HFFc6 (cell line): ENCODE data around the gene SLC5A6. TPM values are rescaled to one million over a fixed set of nuclear protein-coding genes. Genes with fewer than 3 reads are reported as not detected.

Experiments used
- DNase-seq: peaks from one replicate; pipeline ENCODE4 v3.0.0-alpha.2; 2018
- H3K27ac Mint-ChIP-seq: 2 replicates; pipeline ENCODE4 v1.8.0; 2020; ENCODE audit warnings: mild to moderate bottlenecking, mixed read lengths
- H3K27me3 Mint-ChIP-seq: 2 replicates; pipeline ENCODE4 v1.8.0; 2021; ENCODE audit warnings: mild to moderate bottlenecking, moderate library complexity, mixed read lengths; ENCODE audit not compliant: insufficient read depth
- H3K36me3 Mint-ChIP-seq: 2 replicates; pipeline ENCODE4 v1.8.0; 2021; ENCODE audit warnings: low read depth, mixed read lengths
- H3K4me1 Mint-ChIP-seq: 2 replicates; pipeline ENCODE4 v1.8.0; 2020; ENCODE audit warnings: low read depth, mixed read lengths
- H3K4me3 Mint-ChIP-seq: 2 replicates; pipeline ENCODE4 v1.8.0; 2020; ENCODE audit warnings: mild to moderate bottlenecking, moderate library complexity, mixed read lengths
- H3K9me3 Mint-ChIP-seq: 2 replicates; pipeline ENCODE4 v1.8.0; 2020; ENCODE audit warnings: mild to moderate bottlenecking, mixed read lengths
- total RNA-seq, 6 experiments: library from RNA; stranded (reverse); fragmentation: NEBNext Ultra II Directional; extraction: Animal tissue kit (Norgen Biotek cat#: 25700); gene quantifications; 2 replicates in 1 of 6; 3 replicates in 5 of 6; pipeline ENCODE4 v1.2.3, GENCODE V29; 2021
- TF ChIP-seq, protein P1 (sequence below): fragments of 200-600 bp; sonication (generic); IDR thresholded peaks from 2 replicates; pipeline ENCODE4 v1.5.0; 2021; ENCODE audit warnings: antibody characterized with exemption, mild to moderate bottlenecking

SLC5A6 gene
- total RNA-seq, 6 experiments from 2014 or later = 23.6 to 32.6 (median 25.5) TPM

DNA sequence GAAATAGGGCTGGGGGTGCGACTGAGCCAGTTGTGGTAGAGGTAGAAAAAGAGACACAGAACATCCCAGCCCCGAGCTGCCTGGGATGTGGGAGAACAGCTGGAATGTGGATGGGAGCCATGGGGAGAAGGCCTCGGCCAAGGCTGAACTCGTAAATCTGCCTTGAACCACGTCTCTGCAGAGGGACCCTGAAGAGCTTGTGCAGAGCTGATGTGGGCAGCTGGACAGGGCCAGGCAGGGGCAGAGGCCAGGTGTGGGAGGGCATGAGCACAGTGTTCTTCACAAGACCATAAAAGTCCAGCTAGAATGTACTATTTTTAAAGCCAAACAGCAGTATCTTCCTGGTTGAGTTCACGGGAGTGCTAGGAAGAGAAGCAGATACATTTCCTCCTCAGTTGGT, 57.6 kb downstream of the SLC5A6 start:
- H3K4me1 Mint-ChIP-seq = peaks cover 6% of the 10 kb centered on the region
- TF ChIP-seq, protein P1, sequence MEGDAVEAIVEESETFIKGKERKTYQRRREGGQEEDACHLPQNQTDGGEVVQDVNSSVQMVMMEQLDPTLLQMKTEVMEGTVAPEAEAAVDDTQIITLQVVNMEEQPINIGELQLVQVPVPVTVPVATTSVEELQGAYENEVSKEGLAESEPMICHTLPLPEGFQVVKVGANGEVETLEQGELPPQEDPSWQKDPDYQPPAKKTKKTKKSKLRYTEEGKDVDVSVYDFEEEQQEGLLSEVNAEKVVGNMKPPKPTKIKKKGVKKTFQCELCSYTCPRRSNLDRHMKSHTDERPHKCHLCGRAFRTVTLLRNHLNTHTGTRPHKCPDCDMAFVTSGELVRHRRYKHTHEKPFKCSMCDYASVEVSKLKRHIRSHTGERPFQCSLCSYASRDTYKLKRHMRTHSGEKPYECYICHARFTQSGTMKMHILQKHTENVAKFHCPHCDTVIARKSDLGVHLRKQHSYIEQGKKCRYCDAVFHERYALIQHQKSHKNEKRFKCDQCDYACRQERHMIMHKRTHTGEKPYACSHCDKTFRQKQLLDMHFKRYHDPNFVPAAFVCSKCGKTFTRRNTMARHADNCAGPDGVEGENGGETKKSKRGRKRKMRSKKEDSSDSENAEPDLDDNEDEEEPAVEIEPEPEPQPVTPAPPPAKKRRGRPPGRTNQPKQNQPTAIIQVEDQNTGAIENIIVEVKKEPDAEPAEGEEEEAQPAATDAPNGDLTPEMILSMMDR = no peak
- no peak overlapping the region for H3K27ac Mint-ChIP-seq
- H3K36me3 Mint-ChIP-seq = no peaks in the 10 kb centered on the region
- no peak overlapping the region for H3K4me3 Mint-ChIP-seq
- peaks cover 42% of the 10 kb centered on the region for H3K27me3 Mint-ChIP-seq
- DNase-seq = no peak
- H3K9me3 Mint-ChIP-seq = no peaks in the 10 kb centered on the region

DNA sequence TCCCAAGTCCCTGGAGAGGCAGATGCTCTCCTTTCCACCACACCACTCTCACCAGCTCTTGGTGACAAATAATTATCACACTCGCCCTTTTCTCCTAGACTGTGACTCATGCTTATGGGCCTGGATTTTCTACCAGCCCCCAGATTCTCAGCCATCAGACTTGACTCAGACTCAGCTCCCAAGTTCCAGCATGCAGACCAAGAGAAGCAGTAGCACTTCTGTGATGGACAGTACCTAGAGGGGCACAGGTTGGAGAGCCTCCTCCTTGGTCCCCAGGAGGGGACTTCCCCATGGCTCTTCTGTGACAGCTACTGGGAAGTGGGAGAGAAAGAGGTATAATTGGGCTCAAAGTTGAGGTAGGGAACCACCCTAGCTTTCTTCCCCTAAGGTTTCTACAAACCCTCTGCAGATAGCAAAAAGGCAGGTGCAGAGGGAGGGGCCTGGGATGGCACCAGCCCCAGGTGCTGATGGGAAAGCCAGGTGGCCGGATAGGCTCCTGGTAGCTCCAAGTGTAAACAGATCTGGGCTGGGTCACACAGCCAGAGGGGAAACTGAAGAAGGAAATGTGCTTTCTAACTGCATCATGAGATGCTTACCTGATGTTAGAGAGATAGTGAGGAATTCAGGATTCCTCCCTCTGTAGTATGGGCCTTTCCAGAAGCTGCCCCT, 59.1 kb downstream of the SLC5A6 start:
- Mint-ChIP-seq H3K4me1 (peaks cover 6% of the 10 kb centered on the region), H3K4me3 (no peak overlapping the region), H3K36me3 (no peaks in the 10 kb centered on the region), H3K27me3 (peaks cover 43% of the 10 kb centered on the region), H3K27ac (no peak overlapping the region), H3K9me3 (no peaks in the 10 kb centered on the region)
- peak; percentile 43 for DNase-seq
- TF ChIP-seq, protein P1 = no peak

DNA sequence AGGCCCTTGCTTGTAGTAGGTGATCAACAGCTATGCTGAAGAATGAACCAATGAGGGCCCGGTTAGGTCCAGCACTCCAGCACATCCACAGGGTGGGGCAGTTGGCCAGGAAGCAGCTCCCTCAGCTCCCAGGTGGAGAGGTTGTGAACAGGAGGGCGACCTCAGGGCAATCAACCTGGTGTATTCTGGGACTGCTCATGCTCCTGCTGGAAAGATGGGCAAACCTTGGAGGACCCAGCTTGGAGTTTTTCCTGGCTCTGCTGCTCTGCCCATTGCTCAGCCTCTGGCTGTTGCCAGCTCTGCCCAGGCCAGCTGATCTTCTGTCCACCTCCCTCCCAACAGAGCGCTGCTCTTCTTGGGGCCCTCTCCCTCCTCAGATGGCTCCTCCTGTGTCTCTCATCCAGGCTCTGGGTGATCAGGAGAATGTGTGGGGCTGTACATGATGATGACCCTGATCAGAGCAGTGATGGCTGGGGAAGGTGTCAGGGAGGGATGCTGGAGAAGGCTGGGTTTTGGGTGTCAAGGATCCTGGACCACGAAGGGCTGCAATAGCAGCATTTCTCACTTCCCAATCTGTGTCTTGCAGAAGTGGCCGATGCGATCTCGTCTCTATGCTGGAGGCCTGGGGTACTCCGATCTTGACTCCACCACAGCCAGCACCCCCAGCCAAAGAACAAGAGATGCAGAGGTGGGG, 59.8 kb downstream of the SLC5A6 start:
- H3K4me3 Mint-ChIP-seq = no peak overlapping the region
- DNase-seq = no peak
- H3K27me3 Mint-ChIP-seq = peaks cover 43% of the 10 kb centered on the region
- H3K4me1 Mint-ChIP-seq = peaks cover 6% of the 10 kb centered on the region
- no peak overlapping the region for H3K27ac Mint-ChIP-seq
- H3K9me3 Mint-ChIP-seq = no peaks in the 10 kb centered on the region
- TF ChIP-seq, protein P1 = no peak
- H3K36me3 Mint-ChIP-seq = no peaks in the 10 kb centered on the region

DNA sequence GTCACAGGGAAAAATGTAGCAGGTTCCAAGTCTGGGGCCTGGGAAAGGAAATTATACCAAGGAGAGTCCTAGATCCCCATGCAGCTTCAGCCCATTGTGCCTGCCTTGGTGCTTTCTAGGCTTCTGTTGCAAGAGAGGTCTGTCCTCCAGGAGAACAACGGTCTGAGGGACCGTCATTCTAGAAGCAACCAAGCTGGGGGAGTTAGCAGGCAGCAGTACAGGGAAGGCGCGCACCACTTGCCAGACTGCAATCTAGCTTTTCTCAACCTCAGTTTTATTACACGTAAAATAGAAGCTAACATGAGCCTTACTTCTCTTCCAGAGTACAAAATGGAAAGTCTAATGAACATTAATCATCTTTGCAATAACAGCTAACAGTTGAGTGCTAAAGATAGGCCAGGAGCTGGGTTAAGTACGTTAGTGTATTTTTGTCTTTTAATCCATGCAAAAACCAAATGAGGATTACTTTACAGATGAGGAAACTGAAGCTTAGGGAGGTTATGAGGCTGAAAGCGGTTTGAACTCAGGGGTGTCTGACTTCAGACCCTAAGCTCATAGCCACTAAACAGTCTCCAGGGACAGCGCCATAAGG, 61.3 kb downstream of the SLC5A6 start:
- TF ChIP-seq, protein P1 = no peak
- H3K9me3 Mint-ChIP-seq = no peaks in the 10 kb centered on the region
- no peak overlapping the region for H3K4me3 Mint-ChIP-seq
- H3K4me1 Mint-ChIP-seq = peaks cover 6% of the 10 kb centered on the region
- H3K36me3 Mint-ChIP-seq = no peaks in the 10 kb centered on the region
- no peak for DNase-seq
- no peak overlapping the region for H3K27ac Mint-ChIP-seq
- H3K27me3 Mint-ChIP-seq = peaks cover 49% of the 10 kb centered on the region

Other genes with a start within 250 kb of the SLC5A6 start
- 10 to 100 TPM; 17.0 to 20.4 (median 17.7) TPM for gene MAPRE3, start 241.6 kb downstream of the SLC5A6 start, total RNA-seq
- gene TMEM214, start 179.3 kb downstream of the SLC5A6 start, total RNA-seq = 100 to 1,000 TPM; 119 to 162 (median 144) TPM
- gene AGBL5, start 160.6 kb downstream of the SLC5A6 start, total RNA-seq = 10 to 100 TPM; 23.5 to 31.4 (median 28.6) TPM
- 100 to 1,000 TPM; 500 to 565 (median 548) TPM for gene OST4, start 140.6 kb downstream of the SLC5A6 start, total RNA-seq
- gene EMILIN1, start 133.7 kb downstream of the SLC5A6 start, total RNA-seq = 100 to 1,000 TPM; 144 to 208 (median 183) TPM
- gene KHK, start 125.5 kb downstream of the SLC5A6 start, total RNA-seq = 1 to 10 TPM; 1.0 to 1.7 (median 1.6) TPM
- under 1 TPM in 1 of 6 experiments, not detected in 5; 0.12 TPM for gene CGREF1, start 93.1 kb downstream of the SLC5A6 start, total RNA-seq
- gene ABHD1, start 88.5 kb downstream of the SLC5A6 start, total RNA-seq = not detected
- gene PREB, start 77.6 kb downstream of the SLC5A6 start, total RNA-seq = 10 to 100 TPM; 43.4 to 50.7 (median 46.4) TPM
- not detected for gene PRR30, start 72.9 kb downstream of the SLC5A6 start, total RNA-seq
- not detected for gene TCF23, start 63.3 kb downstream of the SLC5A6 start, total RNA-seq
- gene ATRAID, start 227 bp downstream of the SLC5A6 start, total RNA-seq = 100 to 1,000 TPM in 5 of 6 experiments, 10 to 100 TPM in 1; 98.8 to 123 (median 116) TPM
- 10 to 100 TPM; 38.3 to 46.9 (median 42.8) TPM for gene CAD, start 5.1 kb upstream of the SLC5A6 start, total RNA-seq
- not detected for gene SLC30A3, start 50.8 kb upstream of the SLC5A6 start, total RNA-seq
- not detected for gene DNAJC5G, start 63.2 kb upstream of the SLC5A6 start, total RNA-seq
- not detected for gene TRIM54, start 70.2 kb upstream of the SLC5A6 start, total RNA-seq
- under 1 TPM; 0.46 to 0.88 (median 0.73) TPM for gene UCN, start 96.2 kb upstream of the SLC5A6 start, total RNA-seq
- 10 to 100 TPM; 72.5 to 89.8 (median 83.5) TPM for gene MPV17, start 110.8 kb upstream of the SLC5A6 start, total RNA-seq
- 10 to 100 TPM; 42.9 to 53.0 (median 48.4) TPM for gene GTF3C2, start 144.5 kb upstream of the SLC5A6 start, total RNA-seq
- gene EIF2B4, start 158.1 kb upstream of the SLC5A6 start, total RNA-seq = 10 to 100 TPM; 44.5 to 48.4 (median 45.8) TPM
- 100 to 1,000 TPM; 140 to 160 (median 150) TPM for gene SNX17, start 158.3 kb upstream of the SLC5A6 start, total RNA-seq
- gene ZNF513, start 168.5 kb upstream of the SLC5A6 start, total RNA-seq = 10 to 100 TPM; 11.9 to 15.3 (median 12.8) TPM
- gene PPM1G, start 197.3 kb upstream of the SLC5A6 start, total RNA-seq = 10 to 100 TPM; 74.6 to 96.8 (median 87.8) TPM
- gene NRBP1, start 216.4 kb upstream of the SLC5A6 start, total RNA-seq = 100 to 1,000 TPM; 101 to 110 (median 108) TPM
- gene KRTCAP3, start 230.1 kb upstream of the SLC5A6 start, total RNA-seq = 1 to 10 TPM in 2 of 6 experiments, under 1 TPM in 4; 0.34 to 1.3 (median 0.65) TPM